Activated T-cell treated with anti-CD3 and anti-CD28 coated beads, Interleukin-2, amount 50 U/mL, for 24 hours (primary cell): Measurements from ENCODE around the gene TMEM44.
"Not testable (repeated sequence)": the region's sequence is repeated elsewhere in the genome, so short reads cannot be mapped to it uniquely, and the experiment has no call there.

ENCODE experiments used
- DNase-seq: peaks from one replicate; pipeline ENCODE4 v3.0.0-alpha.2; 2020
- H3K27ac Mint-ChIP-seq: 2 replicates; pipeline ENCODE4 v1.8.0; 2020; ENCODE audit warnings: mild to moderate bottlenecking, mixed read lengths
- H3K27me3 Mint-ChIP-seq: 2 replicates; pipeline ENCODE4 v1.8.0; 2020; ENCODE audit warnings: mixed read lengths
- H3K36me3 Mint-ChIP-seq: 2 replicates; pipeline ENCODE4 v1.8.0; 2020; ENCODE audit warnings: low read depth, mixed read lengths
- H3K4me1 Mint-ChIP-seq: 2 replicates; pipeline ENCODE4 v1.8.0; 2020; ENCODE audit warnings: low read depth, mixed read lengths
- H3K4me3 Mint-ChIP-seq: 2 replicates; pipeline ENCODE4 v1.8.0; 2020; ENCODE audit warnings: mild to moderate bottlenecking, moderate library complexity, mixed read lengths
- H3K9me3 Mint-ChIP-seq: 2 replicates; pipeline ENCODE4 v1.8.0; 2020; ENCODE audit warnings: mixed read lengths

Gene TMEM44

GRCh38 chr3:194552327-194552949 lies 80.8 kb downstream of the TMEM44 start:
- no peaks in the 10 kb centered on the region for H3K36me3 Mint-ChIP-seq
- H3K27me3 Mint-ChIP-seq = no peaks in the 10 kb centered on the region
- DNase-seq = no peak
- H3K9me3 Mint-ChIP-seq = peaks cover under 1% of the 10 kb centered on the region
- H3K4me3 Mint-ChIP-seq = no peak overlapping the region
- H3K27ac Mint-ChIP-seq = no peak overlapping the region
- peaks cover 10% of the 10 kb centered on the region for H3K4me1 Mint-ChIP-seq

GRCh38 chr3:194549853-194550252 lies 83.4 kb downstream of the TMEM44 start:
- Mint-ChIP-seq H3K27me3 (no peaks in the 10 kb centered on the region), H3K27ac (no peak overlapping the region), H3K4me1 (peaks cover 3% of the 10 kb centered on the region), H3K4me3 (no peak overlapping the region), H3K36me3 (no peaks in the 10 kb centered on the region), H3K9me3 (peaks cover 10% of the 10 kb centered on the region)
- no peak for DNase-seq

- DNase-seq = no peak
- no peaks in the 10 kb centered on the region for H3K36me3 Mint-ChIP-seq
- H3K9me3 Mint-ChIP-seq = peaks cover 10% of the 10 kb centered on the region
- peaks cover 3% of the 10 kb centered on the region for H3K4me1 Mint-ChIP-seq
- H3K4me3 Mint-ChIP-seq = no peak overlapping the region
- no peak overlapping the region for H3K27ac Mint-ChIP-seq
- H3K27me3 Mint-ChIP-seq = no peaks in the 10 kb centered on the region
Observed at GRCh38 chr3:194548346-194549321, 84.6 kb downstream of the TMEM44 start.

- peaks cover 3% of the 10 kb centered on the region for H3K4me1 Mint-ChIP-seq
- H3K27me3 Mint-ChIP-seq = no peaks in the 10 kb centered on the region
- H3K4me3 Mint-ChIP-seq = no peak overlapping the region
- DNase-seq = no peak
- H3K9me3 Mint-ChIP-seq = peaks cover 10% of the 10 kb centered on the region
- no peaks in the 10 kb centered on the region for H3K36me3 Mint-ChIP-seq
- no peak overlapping the region for H3K27ac Mint-ChIP-seq
Observed at GRCh38 chr3:194547042-194547441, 86.2 kb downstream of the TMEM44 start.

GRCh38 chr3:194545538-194545937 lies 87.7 kb downstream of the TMEM44 start:
- not testable (repeated sequence) for H3K4me3 Mint-ChIP-seq, H3K9me3 Mint-ChIP-seq, H3K36me3 Mint-ChIP-seq, H3K27me3 Mint-ChIP-seq, DNase-seq, H3K27ac Mint-ChIP-seq
- peaks cover 10% of the 10 kb centered on the region for H3K4me1 Mint-ChIP-seq

GRCh38 chr3:194543550-194543949 lies 89.7 kb downstream of the TMEM44 start:
- H3K9me3 Mint-ChIP-seq = peaks cover 10% of the 10 kb centered on the region
- no peaks in the 10 kb centered on the region for H3K27me3 Mint-ChIP-seq
- DNase-seq = no peak
- no peaks in the 10 kb centered on the region for H3K36me3 Mint-ChIP-seq
- H3K4me1 Mint-ChIP-seq = peaks cover 12% of the 10 kb centered on the region
- no peak overlapping the region for H3K4me3 Mint-ChIP-seq
- no peak overlapping the region for H3K27ac Mint-ChIP-seq

- no peaks in the 10 kb centered on the region for H3K36me3 Mint-ChIP-seq
- peaks cover 11% of the 10 kb centered on the region for H3K4me1 Mint-ChIP-seq
- no peak overlapping the region for H3K27ac Mint-ChIP-seq
- H3K27me3 Mint-ChIP-seq = no peaks in the 10 kb centered on the region
- DNase-seq = no peak
- no peak overlapping the region for H3K4me3 Mint-ChIP-seq
- peaks cover 3% of the 10 kb centered on the region for H3K9me3 Mint-ChIP-seq
Observed at GRCh38 chr3:194541483-194541882, 91.7 kb downstream of the TMEM44 start.

GRCh38 chr3:194540274-194540905 lies 92.8 kb downstream of the TMEM44 start:
- Mint-ChIP-seq H3K9me3 (no peaks in the 10 kb centered on the region), H3K4me3 (no peak overlapping the region), H3K36me3 (no peaks in the 10 kb centered on the region), H3K27me3 (no peaks in the 10 kb centered on the region), H3K27ac (no peak overlapping the region), H3K4me1 (peaks cover 11% of the 10 kb centered on the region)
- no peak for DNase-seq

GRCh38 chr3:194539498-194539897 lies 93.7 kb downstream of the TMEM44 start:
- H3K27me3 Mint-ChIP-seq = no peaks in the 10 kb centered on the region

GRCh38 chr3:194537732-194538247 lies 95.4 kb downstream of the TMEM44 start:
- H3K9me3 Mint-ChIP-seq = peaks cover 13% of the 10 kb centered on the region
- H3K36me3 Mint-ChIP-seq = no peaks in the 10 kb centered on the region
- peaks cover 11% of the 10 kb centered on the region for H3K4me1 Mint-ChIP-seq
- no peak overlapping the region for H3K4me3 Mint-ChIP-seq
- no peak for DNase-seq
- H3K27me3 Mint-ChIP-seq = no peaks in the 10 kb centered on the region
- H3K27ac Mint-ChIP-seq = no peak overlapping the region

More at GRCh38 chr3:194539498-194539897, 93.7 kb downstream of the TMEM44 start:
- DNase-seq = no peak
- Mint-ChIP-seq H3K36me3 (no peaks in the 10 kb centered on the region), H3K4me1 (peaks cover 11% of the 10 kb centered on the region), H3K27ac (no peak overlapping the region), H3K9me3 (peaks cover 2% of the 10 kb centered on the region), H3K4me3 (no peak overlapping the region)
